WI38 (cell line): ENCODE data around the gene KCNH5.

ENCODE experiments used
- H3K4me3 ChIP-seq: 2 replicates; pipeline ENCODE4 v1.5.1; 2011; ENCODE audit warnings: low read depth, mild to moderate bottlenecking, control low read depth, low read length
- TF ChIP-seq, protein P1 (sequence below): IDR thresholded peaks from 2 replicates; pipeline ENCODE4 v1.5.1; 2012; ENCODE audit warnings: low read depth, mild to moderate bottlenecking, control low read depth, low read length

KCNH5 gene

GRCh38 chr14:62691647-62692489 lies 353.4 kb downstream of the KCNH5 start:
- no peak overlapping the region for H3K4me3 ChIP-seq
- TF ChIP-seq, protein P1, sequence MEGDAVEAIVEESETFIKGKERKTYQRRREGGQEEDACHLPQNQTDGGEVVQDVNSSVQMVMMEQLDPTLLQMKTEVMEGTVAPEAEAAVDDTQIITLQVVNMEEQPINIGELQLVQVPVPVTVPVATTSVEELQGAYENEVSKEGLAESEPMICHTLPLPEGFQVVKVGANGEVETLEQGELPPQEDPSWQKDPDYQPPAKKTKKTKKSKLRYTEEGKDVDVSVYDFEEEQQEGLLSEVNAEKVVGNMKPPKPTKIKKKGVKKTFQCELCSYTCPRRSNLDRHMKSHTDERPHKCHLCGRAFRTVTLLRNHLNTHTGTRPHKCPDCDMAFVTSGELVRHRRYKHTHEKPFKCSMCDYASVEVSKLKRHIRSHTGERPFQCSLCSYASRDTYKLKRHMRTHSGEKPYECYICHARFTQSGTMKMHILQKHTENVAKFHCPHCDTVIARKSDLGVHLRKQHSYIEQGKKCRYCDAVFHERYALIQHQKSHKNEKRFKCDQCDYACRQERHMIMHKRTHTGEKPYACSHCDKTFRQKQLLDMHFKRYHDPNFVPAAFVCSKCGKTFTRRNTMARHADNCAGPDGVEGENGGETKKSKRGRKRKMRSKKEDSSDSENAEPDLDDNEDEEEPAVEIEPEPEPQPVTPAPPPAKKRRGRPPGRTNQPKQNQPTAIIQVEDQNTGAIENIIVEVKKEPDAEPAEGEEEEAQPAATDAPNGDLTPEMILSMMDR = no peak

DNA sequence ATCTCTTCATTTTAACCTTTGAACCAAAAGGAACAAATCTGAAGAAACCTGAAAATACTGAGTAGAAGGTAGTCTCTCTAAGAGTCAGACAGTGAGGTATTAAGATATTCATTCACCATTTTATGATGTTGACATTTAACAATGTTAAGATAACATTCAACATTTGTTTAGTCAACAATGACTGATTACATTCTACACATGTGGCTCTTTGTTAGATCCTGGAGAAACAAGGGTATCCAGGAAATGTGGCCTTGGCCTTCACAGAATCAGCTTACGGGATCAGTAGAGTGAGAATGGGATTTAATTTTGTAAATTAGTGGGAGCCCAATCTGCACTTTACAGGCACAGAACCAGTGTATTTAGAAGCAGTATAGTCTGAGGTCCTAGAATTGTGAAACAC lies 355.5 kb downstream of the KCNH5 start:
- H3K4me3 ChIP-seq = no peak overlapping the region
- TF ChIP-seq, protein P1 = no peak

- TF ChIP-seq, protein P1 = no peak
- no peak overlapping the region for H3K4me3 ChIP-seq
Measured at GRCh38 chr14:62687818-62688217, 357.4 kb downstream of the KCNH5 start.

GRCh38 chr14:62684376-62684775 lies 360.9 kb downstream of the KCNH5 start:
- no peak overlapping the region for H3K4me3 ChIP-seq
- TF ChIP-seq, protein P1 = no peak

DNA sequence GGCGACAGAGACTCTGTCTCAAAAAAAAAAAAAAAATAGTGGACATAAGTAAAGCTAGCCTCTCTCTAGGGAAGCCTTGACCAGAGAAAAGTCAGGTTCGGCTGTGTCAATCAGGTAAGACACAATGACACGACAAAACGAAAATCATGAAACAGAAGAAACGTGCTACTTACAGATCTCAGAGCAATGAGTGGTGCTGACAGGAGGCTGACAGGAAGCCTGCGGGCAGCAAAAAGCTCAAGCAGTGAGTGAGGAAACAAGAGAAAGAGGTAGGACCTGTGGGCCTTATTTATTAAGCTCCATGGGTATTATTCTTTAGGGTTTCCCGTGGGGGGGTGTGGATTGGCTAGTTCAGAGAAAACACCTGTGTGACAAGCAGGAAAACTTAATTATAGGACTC lies 363.1 kb downstream of the KCNH5 start:
- TF ChIP-seq, protein P1 = no peak
- no peak overlapping the region for H3K4me3 ChIP-seq

DNA sequence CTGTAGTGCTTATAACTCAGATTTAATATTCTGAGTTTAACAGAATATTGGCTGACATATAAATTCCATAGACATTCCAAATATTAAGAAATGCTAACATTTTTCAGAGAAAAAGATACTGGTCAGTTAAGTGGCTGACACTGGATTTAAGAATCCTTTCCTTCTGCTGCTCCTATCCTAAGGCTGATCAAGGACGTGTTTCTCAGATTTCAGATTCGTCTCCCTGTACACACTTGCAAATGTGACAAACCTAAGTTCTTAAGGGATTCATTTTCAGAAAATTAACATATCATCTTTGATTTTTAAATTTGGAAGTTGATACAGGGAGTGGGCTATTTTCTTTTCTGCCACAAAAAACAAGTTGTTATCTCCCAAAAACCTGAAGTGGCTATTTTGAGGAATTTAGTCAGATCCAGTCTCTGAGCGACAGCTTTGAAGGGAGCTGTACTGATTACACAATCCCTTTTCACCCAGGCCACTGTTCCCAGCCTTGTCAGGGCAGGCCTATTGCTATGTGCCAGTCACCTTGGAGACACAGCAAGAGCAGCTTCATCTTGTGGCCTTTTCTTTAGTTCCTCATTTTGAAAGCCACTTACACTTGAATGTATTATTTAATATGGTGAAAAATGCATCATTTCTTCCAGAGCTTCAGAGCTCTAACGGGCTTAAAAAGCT lies 370.6 kb downstream of the KCNH5 start:
- H3K4me3 ChIP-seq = no peak overlapping the region
- TF ChIP-seq, protein P1 = no peak
